Loucy (cell line): ENCODE data around the gene NRG2.

Experiments
- H2AFZ ChIP-seq: fragments of 200-600 bp; sonication (generic); 2 replicates; pipeline ENCODE4 v1.6.0; 2016; ENCODE audit warnings: antibody characterized with exemption, mild to moderate bottlenecking, low read length, moderate library complexity
- H3F3A ChIP-seq: fragments of 200-600 bp; 2 replicates; pipeline ENCODE4 v1.6.0; 2016; ENCODE audit warnings: antibody characterized with exemption, low read depth, mild to moderate bottlenecking
- H3K27me3 ChIP-seq: fragments of 200-600 bp; sonication (generic); 2 replicates; pipeline ENCODE4 v1.6.1; 2014; ENCODE audit warnings: low read length, mild to moderate bottlenecking; ENCODE audit not compliant: insufficient read depth, poor library complexity, severe bottlenecking
- H3K36me3 ChIP-seq: fragments of 200-600 bp; sonication (generic); 2 replicates; pipeline ENCODE4 v1.6.1; 2016; ENCODE audit warnings: low read length; ENCODE audit not compliant: insufficient read depth
- H3K4me1 ChIP-seq: fragments of 200-600 bp; sonication (generic); 2 replicates; pipeline ENCODE4 v1.5.1; 2014; ENCODE audit warnings: low read length, mild to moderate bottlenecking; ENCODE audit not compliant: insufficient read depth, poor library complexity, severe bottlenecking
- H3K4me2 ChIP-seq: fragments of 200-600 bp; sonication (generic); 2 replicates; pipeline ENCODE4 v1.6.0; 2014; ENCODE audit warnings: antibody characterized with exemption, low read length, low read depth, mild to moderate bottlenecking; ENCODE audit not compliant: poor library complexity, severe bottlenecking
- H3K4me3 ChIP-seq: fragments of 200-600 bp; sonication (generic); 2 replicates; pipeline ENCODE4 v1.5.1; 2014; ENCODE audit warnings: low read length, mild to moderate bottlenecking, mixed read lengths; ENCODE audit not compliant: poor library complexity, severe bottlenecking
- H3K79me2 ChIP-seq: fragments of 200-600 bp; sonication (generic); 2 replicates; pipeline ENCODE4 v1.6.1; 2014; ENCODE audit warnings: low read length; ENCODE audit not compliant: insufficient read depth
- H3K9ac ChIP-seq: fragments of 200-600 bp; sonication (generic); 2 replicates; pipeline ENCODE4 v1.6.0; 2014; ENCODE audit warnings: mild to moderate bottlenecking, low read depth, low read length, moderate library complexity; ENCODE audit not compliant: poor library complexity, severe bottlenecking
- H3K9me2 ChIP-seq: fragments of 200-600 bp; sonication (generic); replicated peaks from 2 replicates; pipeline ENCODE4 v1.6.1; 2016; ENCODE audit warnings: low read depth, low read length, mixed read lengths
- H3K9me3 ChIP-seq: fragments of 200-600 bp; sonication (generic); 2 replicates; pipeline ENCODE4 v1.6.1; 2014; ENCODE audit warnings: mild to moderate bottlenecking, antibody characterized with exemption, low read length, low read depth; ENCODE audit not compliant: insufficient read depth
- H4K20me1 ChIP-seq: fragments of 200-600 bp; sonication (generic); 2 replicates; pipeline ENCODE4 v1.6.0; 2014; ENCODE audit warnings: antibody characterized with exemption, low read length, mild to moderate bottlenecking; ENCODE audit not compliant: insufficient read depth, poor library complexity, severe bottlenecking
- CTCF ChIP-seq: fragments of 200-600 bp; sonication (generic); conservative IDR thresholded peaks from 2 replicates; pipeline ENCODE4 v1.5.1; 2014; ENCODE audit warnings: mild to moderate bottlenecking, antibody characterized with exemption, low read length
- EZH2phosphoT487 ChIP-seq: fragments of 200-600 bp; IDR thresholded peaks from 2 replicates; pipeline ENCODE4 v1.6.1; 2018; ENCODE audit warnings: antibody characterized with exemption, mild to moderate bottlenecking, moderate library complexity, borderline replicate concordance

Gene NRG2

GRCh38 chr5:139869042-139869790 lies 173.9 kb downstream of the NRG2 start:
- H4K20me1 ChIP-seq: no peaks in the 10 kb centered on the region
- no peaks in the 10 kb centered on the region for H3K9me3 ChIP-seq
- H2AFZ ChIP-seq: no peak overlapping the region
- no peaks in the 10 kb centered on the region for H3K36me3 ChIP-seq
- H3K9me2 ChIP-seq: no peaks in the 10 kb centered on the region
- no peak overlapping the region for H3K9ac ChIP-seq
- H3F3A ChIP-seq: no peaks in the 10 kb centered on the region
- no peak overlapping the region for H3K4me3 ChIP-seq
- no peaks in the 10 kb centered on the region for H3K79me2 ChIP-seq
- H3K27me3 ChIP-seq: no peaks in the 10 kb centered on the region
- no peak overlapping the region for H3K4me2 ChIP-seq
- TF ChIP-seq EZH2phosphoT487 (no peak), CTCF (no peak)
- H3K4me1 ChIP-seq: no peaks in the 10 kb centered on the region

- no peak overlapping the region for H3K4me3 ChIP-seq
- H3K9me3 ChIP-seq: no peaks in the 10 kb centered on the region
- H3K27me3 ChIP-seq: no peaks in the 10 kb centered on the region
- H4K20me1 ChIP-seq: no peaks in the 10 kb centered on the region
- no peaks in the 10 kb centered on the region for H3K36me3 ChIP-seq
- no peak for TF ChIP-seq EZH2phosphoT487
- TF ChIP-seq CTCF: no peak
- no peaks in the 10 kb centered on the region for H3K9me2 ChIP-seq
- H3K9ac ChIP-seq: no peak overlapping the region
- no peaks in the 10 kb centered on the region for H3K4me1 ChIP-seq
- no peaks in the 10 kb centered on the region for H3F3A ChIP-seq
- H2AFZ ChIP-seq: no peak overlapping the region
- H3K4me2 ChIP-seq: no peak overlapping the region
- no peaks in the 10 kb centered on the region for H3K79me2 ChIP-seq
Observed at GRCh38 chr5:139867581-139867980, 175.5 kb downstream of the NRG2 start.

- no peak overlapping the region for H3K4me2 ChIP-seq
- H4K20me1 ChIP-seq: no peaks in the 10 kb centered on the region
- no peaks in the 10 kb centered on the region for H3K4me1 ChIP-seq
- H3F3A ChIP-seq: no peaks in the 10 kb centered on the region
- no peaks in the 10 kb centered on the region for H3K79me2 ChIP-seq
- TF ChIP-seq EZH2phosphoT487: no peak
- no peak for TF ChIP-seq CTCF
- H3K9ac ChIP-seq: no peak overlapping the region
- H3K36me3 ChIP-seq: no peaks in the 10 kb centered on the region
- H3K9me2 ChIP-seq: no peaks in the 10 kb centered on the region
- no peak overlapping the region for H2AFZ ChIP-seq
- no peaks in the 10 kb centered on the region for H3K27me3 ChIP-seq
- no peak overlapping the region for H3K4me3 ChIP-seq
- H3K9me3 ChIP-seq: no peaks in the 10 kb centered on the region
Observed at GRCh38 chr5:139867109-139867508, 176.0 kb downstream of the NRG2 start.
